Glutamatergic neuron (in vitro differentiated cells): ENCODE data around the gene ABHD14A. TPM values are rescaled to one million over a fixed set of nuclear protein-coding genes. Genes with fewer than 3 reads are reported as not detected.

Experiments
- DNase-seq: peaks from one replicate; pipeline ENCODE4 v3.0.0; 2022
- H3K27ac Mint-ChIP-seq: one replicate; pipeline ENCODE4 v1.8.0; 2020; ENCODE audit warnings: mild to moderate bottlenecking, mixed read lengths, inconsistent platforms; ENCODE audit not compliant: unreplicated experiment
- H3K27me3 Mint-ChIP-seq: one replicate; pipeline ENCODE4 v1.8.0; 2020; ENCODE audit warnings: mild to moderate bottlenecking, moderate library complexity, mixed read lengths, inconsistent platforms; ENCODE audit not compliant: unreplicated experiment
- H3K36me3 Mint-ChIP-seq: one replicate; pipeline ENCODE4 v1.8.0; 2020; ENCODE audit warnings: mild to moderate bottlenecking, mixed read lengths, inconsistent platforms; ENCODE audit not compliant: unreplicated experiment
- H3K4me1 Mint-ChIP-seq: one replicate; pipeline ENCODE4 v1.8.0; 2020; ENCODE audit warnings: mild to moderate bottlenecking, low read depth, mixed read lengths, inconsistent platforms; ENCODE audit not compliant: unreplicated experiment
- H3K4me3 Mint-ChIP-seq: one replicate; pipeline ENCODE4 v1.8.0; 2020; ENCODE audit warnings: mild to moderate bottlenecking, mixed read lengths, inconsistent platforms; ENCODE audit not compliant: unreplicated experiment
- H3K9me3 Mint-ChIP-seq: one replicate; pipeline ENCODE4 v1.8.0; 2020; ENCODE audit warnings: mild to moderate bottlenecking, moderate library complexity, mixed read lengths, inconsistent platforms; ENCODE audit not compliant: unreplicated experiment
- total RNA-seq: library from RNA; stranded (reverse); fragmentation: NEBNext Ultra II Directional; extraction: Animal tissue kit (Norgen Biotek cat#: 25700); gene quantifications from one replicate; pipeline ENCODE4 v1.2.1, GENCODE V29; 2021; ENCODE audit not compliant: unreplicated experiment
- TF ChIP-seq, protein P1 (sequence below): fragments of 200-600 bp; sonication (generic); IDR thresholded peaks from one replicate; pipeline ENCODE4 v1.5.0; 2021; ENCODE audit not compliant: partially characterized antibody, unreplicated experiment

Gene ABHD14A
- total RNA-seq, 1 donor from 2014 or later, result 12.7 TPM

GRCh38 chr3:51958603-51959521 lies 16.0 kb upstream of the ABHD14A start:
- H3K9me3 Mint-ChIP-seq, result peaks cover 31% of the 10 kb centered on the region
- H3K4me3 Mint-ChIP-seq, result peak overlapping the region; percentile 76
- TF ChIP-seq, protein P1, sequence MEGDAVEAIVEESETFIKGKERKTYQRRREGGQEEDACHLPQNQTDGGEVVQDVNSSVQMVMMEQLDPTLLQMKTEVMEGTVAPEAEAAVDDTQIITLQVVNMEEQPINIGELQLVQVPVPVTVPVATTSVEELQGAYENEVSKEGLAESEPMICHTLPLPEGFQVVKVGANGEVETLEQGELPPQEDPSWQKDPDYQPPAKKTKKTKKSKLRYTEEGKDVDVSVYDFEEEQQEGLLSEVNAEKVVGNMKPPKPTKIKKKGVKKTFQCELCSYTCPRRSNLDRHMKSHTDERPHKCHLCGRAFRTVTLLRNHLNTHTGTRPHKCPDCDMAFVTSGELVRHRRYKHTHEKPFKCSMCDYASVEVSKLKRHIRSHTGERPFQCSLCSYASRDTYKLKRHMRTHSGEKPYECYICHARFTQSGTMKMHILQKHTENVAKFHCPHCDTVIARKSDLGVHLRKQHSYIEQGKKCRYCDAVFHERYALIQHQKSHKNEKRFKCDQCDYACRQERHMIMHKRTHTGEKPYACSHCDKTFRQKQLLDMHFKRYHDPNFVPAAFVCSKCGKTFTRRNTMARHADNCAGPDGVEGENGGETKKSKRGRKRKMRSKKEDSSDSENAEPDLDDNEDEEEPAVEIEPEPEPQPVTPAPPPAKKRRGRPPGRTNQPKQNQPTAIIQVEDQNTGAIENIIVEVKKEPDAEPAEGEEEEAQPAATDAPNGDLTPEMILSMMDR, result no peak

GRCh38 chr3:51959651-51960050 lies 15.2 kb upstream of the ABHD14A start:
- TF ChIP-seq, protein P1, result no peak
- peaks cover 25% of the 10 kb centered on the region for H3K27me3 Mint-ChIP-seq
- H3K27ac Mint-ChIP-seq, result no peak overlapping the region
- no peak overlapping the region for H3K4me3 Mint-ChIP-seq
- H3K36me3 Mint-ChIP-seq, result peaks cover 2% of the 10 kb centered on the region
- peaks cover 31% of the 10 kb centered on the region for H3K9me3 Mint-ChIP-seq
- H3K4me1 Mint-ChIP-seq, result peaks cover 30% of the 10 kb centered on the region
- DNase-seq, result no peak

More at GRCh38 chr3:51958603-51959521, 16.0 kb upstream of the ABHD14A start:
- H3K36me3 Mint-ChIP-seq, result no peaks in the 10 kb centered on the region
- H3K27ac Mint-ChIP-seq, result peak overlapping the region; percentile 79
- peaks cover 36% of the 10 kb centered on the region for H3K4me1 Mint-ChIP-seq
- peaks cover 28% of the 10 kb centered on the region for H3K27me3 Mint-ChIP-seq
- no peak for DNase-seq

GRCh38 chr3:51960386-51960785 lies 14.5 kb upstream of the ABHD14A start:
- peaks cover 30% of the 10 kb centered on the region for H3K4me1 Mint-ChIP-seq
- H3K4me3 Mint-ChIP-seq, result peak overlapping the region; percentile 98
- H3K9me3 Mint-ChIP-seq, result peaks cover 34% of the 10 kb centered on the region
- TF ChIP-seq, protein P1, result no peak
- peaks cover 31% of the 10 kb centered on the region for H3K27me3 Mint-ChIP-seq
- peak overlapping the region; percentile 28 for H3K27ac Mint-ChIP-seq
- DNase-seq, result no peak
- H3K36me3 Mint-ChIP-seq, result peaks cover 8% of the 10 kb centered on the region

DNA sequence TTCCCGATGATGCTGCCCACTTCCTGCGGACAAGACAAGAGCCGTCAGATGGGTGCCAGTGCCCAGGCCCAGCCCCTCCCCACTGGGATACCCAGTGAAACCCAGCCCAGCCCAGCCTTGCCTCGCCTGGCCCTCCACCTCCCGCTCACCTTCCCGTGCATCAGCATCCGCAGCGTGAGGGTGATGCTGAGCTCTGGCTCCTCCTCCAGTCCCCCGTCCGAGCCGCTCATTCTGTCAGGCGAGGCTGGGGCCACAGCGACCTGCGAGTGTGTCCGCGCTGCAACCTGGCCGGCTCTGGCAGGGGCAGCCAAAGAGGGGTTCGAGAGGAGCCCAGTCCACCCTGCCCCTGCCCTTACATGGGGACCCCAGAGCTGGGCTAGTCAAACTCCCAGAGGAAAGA lies 13.9 kb upstream of the ABHD14A start:
- no peak for DNase-seq
- Mint-ChIP-seq H3K4me3 (peak overlapping the region; percentile 98), H3K4me1 (peaks cover 30% of the 10 kb centered on the region), H3K9me3 (peaks cover 37% of the 10 kb centered on the region), H3K27ac (peak overlapping the region; percentile 76), H3K27me3 (peaks cover 38% of the 10 kb centered on the region), H3K36me3 (peaks cover 9% of the 10 kb centered on the region)
- TF ChIP-seq, protein P1, result no peak
